SW480 (cell line): ENCODE data around the gene MKRN2.
"Not testable (repeated sequence)": the region's sequence is repeated elsewhere in the genome, so short reads cannot be mapped to it uniquely, and the experiment has no call there.

Experiments
- DNase-seq: peaks from one replicate; pipeline ENCODE4 v3.0.0-alpha.2; 2016; ENCODE audit warnings: low spot score

The MKRN2 gene

DNA sequence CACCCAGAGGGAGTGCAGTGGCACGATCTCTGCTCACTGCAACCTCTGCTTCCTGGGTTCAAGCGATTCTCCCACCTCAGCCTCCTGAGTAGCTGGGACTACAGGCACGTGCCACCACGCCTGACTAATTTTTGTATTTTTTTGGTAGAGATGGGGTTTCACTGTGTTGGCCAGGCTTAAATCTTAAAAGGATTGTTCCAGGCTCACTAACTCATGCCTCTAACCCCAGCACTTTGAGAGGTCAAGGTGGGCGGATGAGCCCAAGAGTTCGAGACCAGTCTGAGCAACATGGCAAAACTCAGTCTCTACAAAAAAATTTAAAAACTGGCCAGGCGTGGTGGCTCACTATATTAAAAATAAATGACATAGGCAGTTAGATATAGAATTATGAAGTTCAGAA lies 74.0 kb downstream of the MKRN2 start:
- DNase-seq: not testable (repeated sequence)

DNA sequence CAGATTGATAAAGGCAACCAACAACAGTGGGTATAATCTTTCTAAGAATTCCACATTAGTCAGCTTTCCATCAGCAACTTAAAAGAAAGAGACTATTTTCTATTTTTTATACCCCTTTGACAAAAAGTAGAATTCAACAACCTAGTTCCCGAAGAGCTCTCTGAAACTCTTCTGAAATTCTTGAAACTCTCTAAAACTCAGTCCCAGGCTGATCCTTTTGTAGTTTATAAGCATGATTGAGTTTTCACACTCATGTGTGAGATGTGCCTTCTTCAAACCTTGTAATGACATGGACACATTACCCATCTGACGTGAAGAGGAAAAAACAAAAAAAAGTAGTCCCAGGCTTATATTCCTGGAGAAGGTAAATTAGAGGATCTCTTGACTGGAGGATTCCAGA lies 75.6 kb downstream of the MKRN2 start:
- DNase-seq: no peak

DNA sequence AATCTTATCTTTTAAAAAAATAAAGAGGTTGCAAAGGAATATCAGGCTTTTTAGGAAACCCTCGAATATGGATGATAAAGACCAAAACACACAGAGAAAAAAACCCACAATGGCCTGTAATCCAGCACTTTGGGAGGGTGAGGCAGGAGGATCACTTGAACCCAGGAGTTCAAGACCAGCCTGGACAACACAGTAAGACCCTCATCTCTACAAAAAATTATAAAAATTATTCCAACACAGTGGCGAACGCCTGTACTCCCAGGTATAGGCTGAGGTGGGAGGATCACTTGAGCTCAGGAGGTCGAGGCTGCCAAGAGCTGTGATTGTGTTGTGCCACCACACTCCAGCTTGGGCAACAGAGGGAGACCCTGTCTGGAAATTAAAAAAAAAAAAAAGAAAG lies 76.2 kb downstream of the MKRN2 start:
- no peak for DNase-seq
